ENCODE results near the gene CDO1. TPM values are rescaled to one million over a fixed set of nuclear protein-coding genes. Genes with fewer than 3 reads are reported as not detected.

Gene CDO1
- total RNA-seq, 6 donors from 2014 or later, result 2.3 to 14.4 (median 6.9) TPM

DNA sequence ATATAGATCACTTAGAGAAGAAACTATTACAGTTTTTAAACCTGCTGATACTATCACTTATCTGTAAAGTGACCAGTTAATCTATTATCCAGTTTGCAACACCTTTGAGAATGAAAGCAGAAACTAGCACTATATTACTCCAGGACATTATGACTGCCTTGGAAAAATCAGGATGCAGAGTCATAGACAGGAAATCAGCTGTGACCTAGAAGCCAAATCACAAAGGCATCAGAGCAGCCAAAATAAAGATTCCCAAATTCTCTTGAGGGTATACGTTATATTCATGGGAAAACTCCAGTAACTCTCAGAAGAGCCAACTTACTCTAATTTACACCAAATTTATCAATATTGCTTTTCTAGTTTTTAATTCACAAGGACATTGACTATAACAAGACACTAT lies 49.9 kb downstream of the CDO1 start:
- no peaks in the 10 kb centered on the region for H3K9me3 ChIP-seq
- no peak for DNase-seq
- WGBS, 2 donors, result 66 to 78% methylated on average over 1 of the region's 1 CpG
- no peaks in the 10 kb centered on the region for H3K4me1 ChIP-seq
- H3K27ac ChIP-seq, result no peak overlapping the region
- H3K27me3 ChIP-seq, result no peaks in the 10 kb centered on the region
- no peaks in the 10 kb centered on the region for H3K36me3 ChIP-seq
- TF ChIP-seq POLR2A (IDR thresholded peaks at IDR 0.05) (no peak), EP300 (IDR thresholded peaks at IDR 0.05) (no peak), POLR2AphosphoS5 (IDR thresholded peaks at IDR 0.05) (no peak), CTCF (IDR thresholded peaks at IDR 0.05) (no peak)
- no peak for ATAC-seq (ENCODE audit: low FRiP score in 2 of 2)
- no peak overlapping the region for H3K4me3 ChIP-seq

DNA sequence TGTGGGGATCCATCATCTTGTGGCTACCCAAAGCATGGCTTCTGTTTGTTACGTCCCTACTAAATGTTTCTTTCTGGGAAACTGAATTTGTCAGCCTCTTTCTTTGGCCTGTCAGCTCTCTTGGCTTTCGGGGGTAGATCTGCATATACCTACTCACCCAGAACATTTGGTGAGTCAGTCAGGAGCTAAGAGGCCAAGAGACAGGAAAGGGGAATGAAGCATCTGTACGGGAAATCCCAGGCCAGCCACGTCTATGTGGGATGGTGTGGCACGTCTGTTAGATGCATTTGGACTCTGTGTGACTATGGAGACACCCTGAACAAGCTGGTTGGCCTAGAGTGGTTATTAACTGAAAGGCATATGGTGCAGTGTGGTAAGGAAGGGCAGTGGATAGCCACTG lies 58.1 kb downstream of the CDO1 start:
- Histone ChIP-seq H3K27ac (no peak overlapping the region), H3K4me3 (no peak overlapping the region), H3K4me1 (no peaks in the 10 kb centered on the region), H3K9me3 (no peaks in the 10 kb centered on the region), H3K36me3 (no peaks in the 10 kb centered on the region), H3K27me3 (no peaks in the 10 kb centered on the region)
- no peak for TF ChIP-seq EP300 (IDR thresholded peaks at IDR 0.05)
- TF ChIP-seq POLR2AphosphoS5 (IDR thresholded peaks at IDR 0.05), result no peak
- TF ChIP-seq CTCF (IDR thresholded peaks at IDR 0.05), result no peak
- no peak for TF ChIP-seq POLR2A (IDR thresholded peaks at IDR 0.05)
- DNase-seq (no peak), ATAC-seq (ENCODE audit: low FRiP score in 2 of 2) (no peak)
- WGBS, 2 donors, result 74 to 85% methylated on average over 5 of the region's 5 CpGs

DNA sequence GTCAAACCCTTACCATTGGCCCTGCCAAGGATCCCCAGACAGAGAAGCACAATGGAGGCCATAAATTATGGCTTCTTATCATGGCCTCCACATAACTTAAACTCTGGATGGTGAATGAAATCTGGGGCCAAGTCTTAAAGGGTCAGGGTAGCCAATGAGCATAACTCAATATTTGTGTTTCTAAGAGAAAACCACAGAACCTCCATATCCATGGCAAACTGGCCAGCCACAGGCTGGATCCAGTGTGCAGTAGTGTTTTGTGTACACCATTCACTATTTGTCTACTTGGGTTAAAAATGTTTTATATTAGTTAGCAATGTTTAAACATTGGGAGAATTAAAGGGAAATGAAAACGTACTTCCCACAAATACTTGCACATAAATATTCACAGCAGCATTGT lies 60.8 kb downstream of the CDO1 start:
- WGBS, 2 donors, result 56 to 69% methylated on average over 1 of the region's 1 CpG
- DNase-seq (no peak), ATAC-seq (ENCODE audit: low FRiP score in 2 of 2) (no peak)
- H3K4me3 ChIP-seq, result no peak overlapping the region
- no peaks in the 10 kb centered on the region for H3K27me3 ChIP-seq
- no peak overlapping the region for H3K27ac ChIP-seq
- no peaks in the 10 kb centered on the region for H3K4me1 ChIP-seq
- no peaks in the 10 kb centered on the region for H3K36me3 ChIP-seq
- TF ChIP-seq EP300 (IDR thresholded peaks at IDR 0.05) (no peak), POLR2A (IDR thresholded peaks at IDR 0.05) (no peak), CTCF (IDR thresholded peaks at IDR 0.05) (no peak), POLR2AphosphoS5 (IDR thresholded peaks at IDR 0.05) (no peak)
- no peaks in the 10 kb centered on the region for H3K9me3 ChIP-seq

Small RNAs within 50 kb of the gene (small RNA-seq; reads per million reads assigned to genes)
- gene RNU2-49P, result 0 reads per million in 4 donors

Other genes with a start within 250 kb of the CDO1 start
- gene TICAM2, start 214.2 kb downstream of the CDO1 start, total RNA-seq, result 1 to 10 TPM in 4 of 6 donors, under 1 TPM in 2; 0.30 to 6.7 (median 1.8) TPM
- gene TMED7, start 190.6 kb downstream of the CDO1 start, total RNA-seq, result 100 to 1,000 TPM in 3 of 6 donors, 10 to 100 TPM in 3; 16.8 to 116 (median 99.6) TPM
- 10 to 100 TPM; 28.3 to 63.0 (median 33.0) TPM for gene ATG12, start 24.9 kb upstream of the CDO1 start, total RNA-seq
- gene AP3S1, start 25.3 kb upstream of the CDO1 start, total RNA-seq, result 10 to 100 TPM in 5 of 6 donors, 1 to 10 TPM in 1; 8.9 to 81.1 (median 46.5) TPM
- gene LVRN, start 145.8 kb upstream of the CDO1 start, total RNA-seq, result under 1 TPM in 3 of 6 donors, not detected in 3; 0.17 to 0.40 (median 0.30) TPM
- not detected for gene ARL14EPL, start 215.8 kb upstream of the CDO1 start, total RNA-seq

All from upper lobe of left lung (tissue), 6 donors.